Testis (tissue), 3 donors: Measurements from ENCODE around the gene PCDHGC4. TPM values are rescaled to one million over a fixed set of nuclear protein-coding genes. Genes with fewer than 3 reads are reported as not detected.

Source experiments
- DNase-seq: peaks from one replicate; pipeline ENCODE4 v3.0.0-alpha.2; 2019
- H3K27ac ChIP-seq, 2 donors: fragments of 200-600 bp; sonication (generic); one replicate each; pipeline ENCODE4 v1.5.1; 2019
- H3K27me3 ChIP-seq: fragments of 200-600 bp; sonication (generic); one replicate; pipeline ENCODE4 v1.5.1; 2019
- H3K36me3 ChIP-seq: fragments of 200-600 bp; sonication (generic); one replicate; pipeline ENCODE4 v1.5.1; 2017; ENCODE audit warnings: low read depth; ENCODE audit errors: missing control alignments
- H3K4me1 ChIP-seq: fragments of 200-600 bp; sonication (generic); one replicate; pipeline ENCODE4 v1.5.1; 2019
- H3K4me3 ChIP-seq, 2 donors: fragments of 200-600 bp; sonication (generic); one replicate each; pipeline ENCODE4 v1.5.1; 2017 to 2019
- H3K9me3 ChIP-seq: fragments of 200-600 bp; sonication (generic); one replicate; pipeline ENCODE4 v1.5.1; 2017
- POLR2A ChIP-seq: fragments of 450-650 bp; IDR thresholded peaks from one replicate; pipeline ENCODE4 v1.6.1; 2017; ENCODE audit warnings: antibody characterized with exemption, mild to moderate bottlenecking, moderate library complexity
- WGBS, 2 donors: methylation state at CpG; one replicate each; pipeline ENCODE4 v1.1.5; 2018; 5-methylcytosine and 5-hydroxymethylcytosine counted together
- intact Hi-C: fragments of 100-400 bp; cut with DNase I; formaldehyde crosslinking; loops from one replicate; pipeline ENCODE4 v1.15.1; 2023; ENCODE audit warnings: low total_unique reads
- polyA plus RNA-seq: library from polyadenylated mRNA; stranded (reverse); fragments of 350-450 nt; fragmentation: Illumina TruSeq; extraction: RNeasy Lipid Tissue Mini Kit (QIAGEN cat#74804); gene quantifications from one replicate; pipeline ENCODE4 v1.2.3, GENCODE V29; 2014; ENCODE audit warnings: low read depth, low replicate concordance; ENCODE audit not compliant: insufficient read depth
- total RNA-seq, 2 donors: library from RNA; depleted of rRNA; stranded (reverse); fragments of >200 nt; gene quantifications; one replicate each; pipeline ENCODE4 v1.2.3, GENCODE V29; 2016
- TF ChIP-seq, protein P1 (sequence below), 3 experiments: fragments of 450-650 bp in 2 of 3; fragments of 200-600 bp in 1 of 3; sonication (generic) in 1 of 3; IDR thresholded peaks; one replicate each; pipeline ENCODE4 v1.5.1; 2016 to 2019; ENCODE audit warnings: antibody characterized with exemption in 3 of 3, mild to moderate bottlenecking in 2 of 3, moderate library complexity in 1 of 3

Gene PCDHGC4
- total and polyA plus RNA-seq, 3 donors from 2014 or later: 0.57 to 6.1 (median 6.1) TPM

GRCh38 chr5:141491323-141492167 lies 6.7 kb downstream of the PCDHGC4 start:
- peak overlapping the region; percentile 2 to 27 for H3K4me3 ChIP-seq

DNA sequence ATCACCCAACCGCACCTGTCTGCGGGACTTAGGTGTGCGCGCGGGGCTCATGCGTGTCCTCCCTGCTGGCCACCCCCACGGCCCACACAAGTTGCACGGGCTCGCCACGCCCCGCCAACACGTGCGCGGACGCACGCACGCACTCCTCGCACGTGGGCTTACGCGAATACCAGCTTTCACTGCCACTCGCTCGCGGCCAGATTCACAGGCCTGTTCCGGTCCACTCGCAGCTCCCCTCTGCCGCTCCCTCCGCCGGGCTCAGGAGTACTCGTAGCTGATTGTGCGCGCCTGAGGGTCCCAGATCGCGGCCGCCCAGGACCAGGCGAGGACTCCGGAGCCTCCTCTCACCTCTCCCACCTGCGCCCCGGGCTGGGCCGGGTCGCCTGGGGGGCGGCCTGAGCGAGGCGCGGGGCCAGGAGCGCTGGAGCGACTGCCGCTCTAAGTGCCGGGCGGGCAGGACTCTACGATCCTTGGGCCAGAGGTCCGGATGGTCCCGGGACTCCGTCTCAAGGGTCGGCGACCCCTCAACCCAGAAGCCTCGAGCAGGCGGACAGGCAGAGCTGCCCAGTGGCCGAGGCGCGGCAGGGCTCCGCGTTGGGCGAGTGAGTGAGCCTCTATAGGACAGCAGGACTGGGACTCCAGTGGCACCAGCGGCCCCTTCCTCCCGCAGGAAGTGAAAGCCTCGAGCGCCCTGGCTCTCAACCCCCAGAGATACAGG lies 7.5 kb downstream of the PCDHGC4 start:
- intact Hi-C loops: no loop called here
- H3K27me3 ChIP-seq: no peaks in the 10 kb centered on the region
- peaks cover 28% of the 10 kb centered on the region for H3K4me1 ChIP-seq
- H3K9me3 ChIP-seq: no peaks in the 10 kb centered on the region
- H3K36me3 ChIP-seq: no peaks in the 10 kb centered on the region
- TF ChIP-seq, protein P1, sequence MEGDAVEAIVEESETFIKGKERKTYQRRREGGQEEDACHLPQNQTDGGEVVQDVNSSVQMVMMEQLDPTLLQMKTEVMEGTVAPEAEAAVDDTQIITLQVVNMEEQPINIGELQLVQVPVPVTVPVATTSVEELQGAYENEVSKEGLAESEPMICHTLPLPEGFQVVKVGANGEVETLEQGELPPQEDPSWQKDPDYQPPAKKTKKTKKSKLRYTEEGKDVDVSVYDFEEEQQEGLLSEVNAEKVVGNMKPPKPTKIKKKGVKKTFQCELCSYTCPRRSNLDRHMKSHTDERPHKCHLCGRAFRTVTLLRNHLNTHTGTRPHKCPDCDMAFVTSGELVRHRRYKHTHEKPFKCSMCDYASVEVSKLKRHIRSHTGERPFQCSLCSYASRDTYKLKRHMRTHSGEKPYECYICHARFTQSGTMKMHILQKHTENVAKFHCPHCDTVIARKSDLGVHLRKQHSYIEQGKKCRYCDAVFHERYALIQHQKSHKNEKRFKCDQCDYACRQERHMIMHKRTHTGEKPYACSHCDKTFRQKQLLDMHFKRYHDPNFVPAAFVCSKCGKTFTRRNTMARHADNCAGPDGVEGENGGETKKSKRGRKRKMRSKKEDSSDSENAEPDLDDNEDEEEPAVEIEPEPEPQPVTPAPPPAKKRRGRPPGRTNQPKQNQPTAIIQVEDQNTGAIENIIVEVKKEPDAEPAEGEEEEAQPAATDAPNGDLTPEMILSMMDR (IDR thresholded peaks at IDR 0.05): no peak
- TF ChIP-seq POLR2A: no peak
- H3K27ac ChIP-seq: no peak overlapping the region
- 50 to 73% methylated on average over 9 to 68 of the region's 68 CpGs for WGBS, 2 donors
- DNase-seq: no peak
- peak overlapping the region; percentile 2 to 27 for H3K4me3 ChIP-seq

More at GRCh38 chr5:141491323-141492167, 6.7 kb downstream of the PCDHGC4 start:
- intact Hi-C loops: no loop called here
- H3K27me3 ChIP-seq: no peaks in the 10 kb centered on the region
- no peak for DNase-seq
- no peaks in the 10 kb centered on the region for H3K9me3 ChIP-seq
- peaks cover 28% of the 10 kb centered on the region for H3K4me1 ChIP-seq
- no peak overlapping the region for H3K27ac ChIP-seq
- TF ChIP-seq POLR2A: no peak
- TF ChIP-seq, protein P1 (IDR thresholded peaks at IDR 0.05): no peak
- H3K36me3 ChIP-seq: no peaks in the 10 kb centered on the region
- WGBS, 2 donors: 60 to 75% methylated on average over 15 to 65 of the region's 66 CpGs

DNA sequence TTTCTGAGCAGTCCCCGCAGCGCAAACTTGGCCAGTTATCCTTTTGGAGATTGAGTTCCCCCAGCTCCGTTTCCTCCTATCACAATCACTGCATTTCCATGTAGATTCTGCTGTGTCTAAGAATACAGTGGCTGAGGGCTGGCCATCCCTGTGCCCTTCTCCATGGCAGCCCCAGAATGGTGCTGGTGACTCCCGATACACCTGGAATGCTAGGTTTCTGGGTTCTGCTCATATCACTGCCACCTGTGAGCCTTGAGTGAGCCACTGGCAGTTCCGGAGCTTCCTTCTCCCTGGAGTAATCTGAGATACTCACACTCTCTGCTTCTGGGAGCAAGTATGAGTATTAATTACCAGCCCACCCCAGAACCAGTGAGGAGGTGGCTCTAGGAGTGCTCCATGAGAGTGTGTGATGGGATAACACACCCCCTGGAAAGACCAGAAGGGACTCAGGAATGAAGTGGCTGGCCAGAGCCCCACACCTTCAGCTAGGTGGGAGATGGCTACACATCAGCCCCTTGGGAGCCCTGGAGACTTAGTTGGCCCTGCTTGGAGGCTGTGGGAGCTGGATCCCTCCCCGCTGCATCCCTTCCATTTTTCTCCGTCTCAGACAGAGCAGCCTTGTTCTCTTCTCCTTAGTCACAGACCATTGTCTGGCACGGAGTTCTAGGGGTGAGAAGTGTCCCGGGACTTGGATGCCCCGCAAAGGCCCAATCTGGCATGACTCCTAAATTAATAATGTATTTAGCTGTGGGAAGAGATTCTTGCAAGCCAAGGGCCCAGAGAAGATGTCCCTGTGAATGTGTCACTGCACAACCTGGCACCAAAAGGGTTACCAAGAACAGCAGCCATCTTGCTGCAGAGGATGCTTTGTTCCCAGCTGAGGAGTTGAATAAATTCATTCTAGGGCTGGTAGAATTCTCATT lies 8.9 kb downstream of the PCDHGC4 start:
- TF ChIP-seq POLR2A: no peak
- TF ChIP-seq, protein P1 (IDR thresholded peaks at IDR 0.05): no peak
- H3K27ac ChIP-seq: peak overlapping the region in 1 of 2 donors; percentile 34
- no peaks in the 10 kb centered on the region for H3K36me3 ChIP-seq
- WGBS, 2 donors: 46 to 51% methylated on average over 10 of the region's 10 CpGs
- no peaks in the 10 kb centered on the region for H3K9me3 ChIP-seq
- no peak overlapping the region for H3K4me3 ChIP-seq
- no peaks in the 10 kb centered on the region for H3K27me3 ChIP-seq
- no peak for DNase-seq
- peaks cover 28% of the 10 kb centered on the region for H3K4me1 ChIP-seq
- intact Hi-C loops: no loop called here

GRCh38 chr5:141494761-141495452 lies 10.1 kb downstream of the PCDHGC4 start:
- peak; percentile 59 for DNase-seq
- intact Hi-C loops: no loop called here
- no peak overlapping the region for H3K4me3 ChIP-seq
- no peaks in the 10 kb centered on the region for H3K9me3 ChIP-seq
- H3K36me3 ChIP-seq: no peaks in the 10 kb centered on the region
- H3K27ac ChIP-seq: peak overlapping the region; percentile 34 to 36
- H3K27me3 ChIP-seq: no peaks in the 10 kb centered on the region
- 40 to 41% methylated on average over 21 of the region's 22 CpGs for WGBS, 2 donors
- peaks cover 28% of the 10 kb centered on the region for H3K4me1 ChIP-seq
- no peak for TF ChIP-seq POLR2A
- TF ChIP-seq, protein P1 (IDR thresholded peaks at IDR 0.05): no peak
